K562 (cell line): ENCODE measurements around the gene NFKB2.

Experiments
- BACH1 ChIP-seq: fragments of 200-800 bp; sonication (Bioruptor generic); IDR thresholded peaks from 2 replicates; pipeline ENCODE4 v1.6.1; 2016; ENCODE audit warnings: missing genetic modification characterization, missing compliant biosample characterization
- CEBPB ChIP-seq: fragments of 450-650 bp; IDR thresholded peaks from 2 replicates; pipeline ENCODE4 v1.6.1; 2016; ENCODE audit warnings: missing genetic modification characterization, missing compliant biosample characterization
- MAFF ChIP-seq: IDR thresholded peaks from 2 replicates; pipeline ENCODE4 v1.6.1; 2012; ENCODE audit warnings: low read length, improper control_type of control experiment
- ZNF408 ChIP-seq: fragments of 250-450 bp; sonication (Bioruptor Pico); IDR thresholded peaks from 2 replicates; pipeline ENCODE4 v1.4.0; 2020; ENCODE audit warnings: low read depth, mild to moderate bottlenecking, moderate library complexity

GRCh38 chr10:102405108-102405571 lies 9.6 kb downstream of the NFKB2 start:
- no peak for TF ChIP-seq MAFF
- TF ChIP-seq BACH1 (tag) = no peak
- TF ChIP-seq CEBPB = no peak
- TF ChIP-seq ZNF408 = no peak
